AG08396 (cell line): ENCODE results near the gene TMEM53.
A peak's percentile ranks its signal among the peaks of the same experiment; 100 is the strongest.
"Not testable (repeated sequence)": the region's sequence is repeated elsewhere in the genome, so short reads cannot be mapped to it uniquely, and the experiment has no call there.

Experiments used
- DNase-seq: peaks from one replicate; pipeline ENCODE4 v3.0.0; 2012; ENCODE audit warnings: low spot score, mixed read lengths

Gene TMEM53

GRCh38 chr1:44674113-44675000, at the start of gene TMEM53, which contains the start of gene ARMH1:
Gene TMEM53 (minus strand): TSS chr1:44674481. CDS start chr1:44674391, 90 bp downstream.
Gene ARMH1 (plus strand): TSS chr1:44674714. CDS start chr1:44689698, 14,984 bp downstream.
- DNase-seq, result peak; percentile 97

- no peak for DNase-seq
Measured at GRCh38 chr1:44723496-44724295, 49.4 kb upstream of the TMEM53 start.

- no peak for DNase-seq
Measured at GRCh38 chr1:44723064-44723463, 48.8 kb upstream of the TMEM53 start.

- DNase-seq, result peak; percentile 70
Measured at GRCh38 chr1:44721485-44722361, 47.4 kb upstream of the TMEM53 start.

GRCh38 chr1:44720281-44720680, 46.0 kb upstream of the TMEM53 start:
- no peak for DNase-seq

- DNase-seq, result no peak
Measured at GRCh38 chr1:44719318-44719717, 45.0 kb upstream of the TMEM53 start.

- no peak for DNase-seq
Measured at GRCh38 chr1:44718091-44718490, 43.8 kb upstream of the TMEM53 start.

- DNase-seq, result no peak
Measured at GRCh38 chr1:44717653-44718052, 43.4 kb upstream of the TMEM53 start.

GRCh38 chr1:44717156-44717555, 42.9 kb upstream of the TMEM53 start:
- DNase-seq, result no peak

- peak; percentile 82 for DNase-seq
Measured at GRCh38 chr1:44714944-44715571, 40.8 kb upstream of the TMEM53 start.

- no peak for DNase-seq
Measured at GRCh38 chr1:44714532-44714931, 40.3 kb upstream of the TMEM53 start.

GRCh38 chr1:44713321-44713781, 39.1 kb upstream of the TMEM53 start:
- DNase-seq, result no peak

GRCh38 chr1:44707959-44708831, 33.9 kb upstream of the TMEM53 start:
- peak; percentile 53 for DNase-seq

- DNase-seq, result peak; percentile 82
Measured at GRCh38 chr1:44707112-44707881, 33.0 kb upstream of the TMEM53 start.

GRCh38 chr1:44705938-44706337, 31.7 kb upstream of the TMEM53 start:
- DNase-seq, result no peak

- DNase-seq, result no peak
Measured at GRCh38 chr1:44705470-44705869, 31.2 kb upstream of the TMEM53 start.

- no peak for DNase-seq
Measured at GRCh38 chr1:44701141-44701573, 26.9 kb upstream of the TMEM53 start.

- DNase-seq, result no peak
Measured at GRCh38 chr1:44700573-44700972, 26.3 kb upstream of the TMEM53 start.

GRCh38 chr1:44699375-44699774, 25.1 kb upstream of the TMEM53 start:
- DNase-seq, result not testable (repeated sequence)
